Activated gamma-delta T cell (primary cell): Measurements from ENCODE around the gene CEP128.
"Not testable (repeated sequence)": the region's sequence is repeated elsewhere in the genome, so short reads cannot be mapped to it uniquely, and the experiment has no call there.

ENCODE experiments used
- DNase-seq: peaks from one replicate; lab custom pipeline; 2025; lab: John Stamatoyannopoulos, UW

The CEP128 gene

GRCh38 chr14:80953211-80953610 lies 11.7 kb upstream of the CEP128 start:
- not testable (repeated sequence) for DNase-seq

- no peak for DNase-seq
Measured at GRCh38 chr14:80951491-80951890, 10.0 kb upstream of the CEP128 start.

- DNase-seq: no peak
Measured at GRCh38 chr14:80948291-80948690, 6.8 kb upstream of the CEP128 start.

GRCh38 chr14:80946797-80947196 lies 5.3 kb upstream of the CEP128 start:
- no peak for DNase-seq

GRCh38 chr14:80946187-80946586 lies 4.6 kb upstream of the CEP128 start:
- no peak for DNase-seq

GRCh38 chr14:80944861-80945617 lies 3.5 kb upstream of the CEP128 start:
- no peak for DNase-seq

- DNase-seq: no peak
Measured at GRCh38 chr14:80942191-80942600, 658 bp upstream of the CEP128 start.

GRCh38 chr14:80940146-80940545 lies 1.4 kb downstream of the CEP128 start:
- DNase-seq: no peak

GRCh38 chr14:80933686-80934085 lies 7.9 kb downstream of the CEP128 start:
- no peak for DNase-seq

GRCh38 chr14:80933282-80933681 lies 8.3 kb downstream of the CEP128 start:
- no peak for DNase-seq

GRCh38 chr14:80930836-80931389 lies 10.6 kb downstream of the CEP128 start:
- DNase-seq: no peak

GRCh38 chr14:80930095-80930494 lies 11.4 kb downstream of the CEP128 start:
- DNase-seq: no peak

GRCh38 chr14:80927083-80927989 lies 14.2 kb downstream of the CEP128 start:
- DNase-seq: no peak

GRCh38 chr14:80926397-80927082 lies 15.0 kb downstream of the CEP128 start:
- no peak for DNase-seq

GRCh38 chr14:80924365-80925103 lies 17.0 kb downstream of the CEP128 start:
- no peak for DNase-seq

GRCh38 chr14:80923368-80923767 lies 18.2 kb downstream of the CEP128 start:
- DNase-seq: no peak

- no peak for DNase-seq
Measured at GRCh38 chr14:80919622-80920021, 21.9 kb downstream of the CEP128 start.

GRCh38 chr14:80912013-80912412 lies 29.5 kb downstream of the CEP128 start:
- not testable (repeated sequence) for DNase-seq

- DNase-seq: no peak
Measured at GRCh38 chr14:80906946-80907345, 34.6 kb downstream of the CEP128 start.

- no peak for DNase-seq
Measured at GRCh38 chr14:80906336-80906735, 35.2 kb downstream of the CEP128 start.

- no peak for DNase-seq
Measured at GRCh38 chr14:80902608-80903007, 38.9 kb downstream of the CEP128 start.
